HEK293 (cell line): ENCODE data around the gene CCDC88C.

Experiments
- CTCF ChIA-PET: fragments of 350-600 bp; formaldehyde crosslinking; extraction: SDS; loops from one replicate; lab custom pipeline; 2021; ENCODE audit warnings: antibody characterized with exemption; lab: Yijun Ruan, JAX
- POLR2A ChIA-PET: fragments of 300-600 bp; formaldehyde crosslinking; extraction: SDS; loops from one replicate; lab custom pipeline; 2020; ENCODE audit warnings: antibody characterized with exemption, inconsistent platforms; lab: Yijun Ruan, JAX
- H3K27ac ChIP-seq: fragments of 200-500 bp; sonication (Bioruptor generic); 2 replicates; pipeline ENCODE4 v1.5.1; 2014; ENCODE audit warnings: low read depth, low read length, control low read depth, inconsistent platforms; ENCODE audit errors: extremely low read depth
- H3K36me3 ChIP-seq, 2 experiments: fragments of 200-500 bp in 1 of 2; sonication (Bioruptor generic) in 1 of 2; 1 replicate in 1 of 2; 2 replicates in 1 of 2; pipeline ENCODE4 v1.5.1; 2014 to 2017; ENCODE audit warnings: inconsistent platforms in 2 of 2, low read length in 2 of 2; ENCODE audit not compliant: control insufficient read depth in 2 of 2, insufficient read depth in 1 of 2
- H3K4me1 ChIP-seq: fragments of 200-500 bp; sonication (Bioruptor generic); 2 replicates; pipeline ENCODE4 v1.5.1; 2014; ENCODE audit warnings: mild to moderate bottlenecking, low read length, inconsistent platforms; ENCODE audit not compliant: control insufficient read depth, insufficient read depth
- H3K4me3 ChIP-seq: 2 replicates; pipeline ENCODE4 v1.5.1; 2011; ENCODE audit warnings: low read depth, mild to moderate bottlenecking, control low read depth, low read length, moderate library complexity
- H3K9me3 ChIP-seq: fragments of 200-500 bp; sonication (Bioruptor generic); 2 replicates; pipeline ENCODE4 v1.5.1; 2014; ENCODE audit warnings: low read depth, low read length, inconsistent platforms; ENCODE audit not compliant: control insufficient read depth, insufficient read depth
- BCL11A ChIP-seq: fragments of 450-650 bp; formaldehyde crosslinking; IDR thresholded peaks from 2 replicates; pipeline ENCODE4 v1.5.1; 2016; ENCODE audit warnings: low read depth, missing biosample characterization, missing genetic modification characterization
- CTCF ChIP-seq: fragments of 450-650 bp; formaldehyde crosslinking; IDR thresholded peaks from 2 replicates; pipeline ENCODE4 v1.5.1; 2016; ENCODE audit warnings: missing biosample characterization, missing genetic modification characterization
- GLI4 ChIP-seq: fragments of 450-650 bp; formaldehyde crosslinking; IDR thresholded peaks from 2 replicates; pipeline ENCODE4 v1.5.1; 2016; ENCODE audit warnings: missing biosample characterization, missing genetic modification characterization
- IKZF3 ChIP-seq: fragments of 450-650 bp; IDR thresholded peaks from 2 replicates; pipeline ENCODE4 v1.5.0; 2018; ENCODE audit warnings: missing biosample characterization, mild to moderate bottlenecking, missing genetic modification characterization, moderate library complexity
- PRDM4 ChIP-seq: fragments of 450-650 bp; formaldehyde crosslinking; IDR thresholded peaks from 2 replicates; pipeline ENCODE4 v1.5.1; 2017; ENCODE audit warnings: missing biosample characterization, missing genetic modification characterization
- ZFHX2 ChIP-seq: fragments of 450-650 bp; formaldehyde crosslinking; conservative IDR thresholded peaks from 2 replicates; pipeline ENCODE4 v1.5.1; 2016; ENCODE audit warnings: missing biosample characterization, missing genetic modification characterization
- ZNF23 ChIP-seq: fragments of 450-650 bp; formaldehyde crosslinking; IDR thresholded peaks from 2 replicates; pipeline ENCODE4 v1.5.1; 2016; ENCODE audit warnings: missing biosample characterization, missing genetic modification characterization, borderline replicate concordance
- ZNF26 ChIP-seq: fragments of 450-650 bp; formaldehyde crosslinking; IDR thresholded peaks from 2 replicates; pipeline ENCODE4 v1.5.1; 2016; ENCODE audit warnings: missing biosample characterization, missing genetic modification characterization
- ZNF366 ChIP-seq: fragments of 450-650 bp; formaldehyde crosslinking; conservative IDR thresholded peaks from 2 replicates; pipeline ENCODE4 v1.5.1; 2016; ENCODE audit warnings: missing biosample characterization, missing genetic modification characterization
- ZNF37A ChIP-seq: fragments of 450-650 bp; IDR thresholded peaks from 2 replicates; pipeline ENCODE4 v1.5.1; 2018; ENCODE audit warnings: missing biosample characterization, missing genetic modification characterization
- ZNF391 ChIP-seq: fragments of 450-650 bp; formaldehyde crosslinking; IDR thresholded peaks from 2 replicates; pipeline ENCODE4 v1.5.1; 2016; ENCODE audit warnings: low read depth, missing biosample characterization, missing genetic modification characterization, borderline replicate concordance
- ZNF513 ChIP-seq: fragments of 450-650 bp; IDR thresholded peaks from 2 replicates; pipeline ENCODE4 v1.5.1; 2018; ENCODE audit warnings: missing biosample characterization, missing genetic modification characterization
- ZNF571 ChIP-seq: fragments of 450-650 bp; formaldehyde crosslinking; IDR thresholded peaks from 2 replicates; pipeline ENCODE4 v1.5.0; 2017; ENCODE audit warnings: missing biosample characterization, missing genetic modification characterization
- ZNF580 ChIP-seq: fragments of 450-650 bp; formaldehyde crosslinking; IDR thresholded peaks from 2 replicates; pipeline ENCODE4 v1.5.1; 2016; ENCODE audit warnings: missing biosample characterization, missing genetic modification characterization
- ZNF600 ChIP-seq: fragments of 450-650 bp; formaldehyde crosslinking; IDR thresholded peaks from 2 replicates; pipeline ENCODE4 v1.5.1; 2016; ENCODE audit warnings: missing biosample characterization, missing genetic modification characterization
- ZNF610 ChIP-seq: fragments of 450-650 bp; formaldehyde crosslinking; IDR thresholded peaks from 2 replicates; pipeline ENCODE4 v1.5.1; 2016; ENCODE audit warnings: missing biosample characterization, missing genetic modification characterization, borderline replicate concordance
- ZNF639 ChIP-seq: fragments of 450-650 bp; formaldehyde crosslinking; IDR thresholded peaks from 2 replicates; pipeline ENCODE4 v1.5.1; 2016; ENCODE audit warnings: missing biosample characterization, missing genetic modification characterization
- ZSCAN30 ChIP-seq: fragments of 450-650 bp; IDR thresholded peaks from 2 replicates; pipeline ENCODE4 v1.5.1; 2018; ENCODE audit warnings: missing biosample characterization, mild to moderate bottlenecking, missing genetic modification characterization, moderate library complexity

The CCDC88C gene

GRCh38 chr14:91369628-91370445 is 47.8 kb downstream of the CCDC88C start (continued):
- peak; percentile 95 for TF ChIP-seq PRDM4 (tag by site-specific recombination)
- TF ChIP-seq ZNF391 (tag by site-specific recombination) = no peak
- TF ChIP-seq ZNF37A (tag by site-specific recombination) = no peak
- TF ChIP-seq ZNF610 = no peak
- TF ChIP-seq ZNF23 (tag by site-specific recombination) = no peak
- 0 out of 2 replicates have a peak, but pooled peaks have one; percentile 18 for TF ChIP-seq ZNF580 (tag by site-specific recombination)
- no peak for TF ChIP-seq ZNF26
- no peak for TF ChIP-seq ZNF639 (tag by site-specific recombination)
- no peak for TF ChIP-seq GLI4 (tag by site-specific recombination)
- TF ChIP-seq IKZF3 (tag by site-specific recombination) = no peak
- TF ChIP-seq ZNF366 (tag by site-specific recombination) = no peak
- TF ChIP-seq ZNF513 = no peak
- no peak; the same call in 1 of the 2 replicates for TF ChIP-seq ZFHX2
- no peak for TF ChIP-seq CTCF (tag by site-specific recombination)

- no peak overlapping the region for H3K27ac ChIP-seq
- ChIA-PET POLR2A (no interaction called here), CTCF (interaction anchor here (0.6 kb wide), 1 partner anchor 241 kb away, joined by 5 read pairs; no protein-coding TSS in a partner anchor)
- H3K9me3 ChIP-seq = no peaks in the 10 kb centered on the region
- no peak for TF ChIP-seq BCL11A
- no peak for TF ChIP-seq ZSCAN30 (tag by site-specific recombination)
- no peak for TF ChIP-seq ZNF610
- no peak for TF ChIP-seq ZNF571 (tag by site-specific recombination)
- TF ChIP-seq ZNF600 (tag by site-specific recombination) = peak; percentile 82
- peaks cover 27% of the 10 kb centered on the region for H3K4me1 ChIP-seq
- H3K36me3 ChIP-seq = no peaks in the 10 kb centered on the region
- H3K4me3 ChIP-seq = no peak overlapping the region
Measured at GRCh38 chr14:91368776-91369416, 48.7 kb downstream of the CCDC88C start.
